ENCODE data around the gene RARS2.

- TF ChIP-seq CTCF (conservative IDR thresholded peaks at IDR 0.05 in 1 of 2, IDR thresholded peaks at IDR 0.05 in 1 of 2; ENCODE audit: low read depth in 1 of 2, low read length in 2 of 2) (no peak), EZH2 (IDR thresholded peaks at IDR 0.05; ENCODE audit: low read length, missing control alignments) (no peak)
Measured at GRCh38 chr6:87482366-87482765, 107.4 kb downstream of the RARS2 start.
